HCT116 (cell line): Measurements from ENCODE around the gene SPATA33. TPM values are rescaled to one million over a fixed set of nuclear protein-coding genes. Genes with fewer than 3 reads are reported as not detected.

Source experiments
- ATAC-seq: fragments of 200-7000 bp; cut with Tn5 transposase; 2 replicates; pipeline ENCODE4 v1.9.1; 2020; ENCODE audit warnings: mild to moderate bottlenecking, moderate library complexity
- BruUV-seq: library from RNA; stranded (reverse); fragments of 400-500 nt; replicated peaks from 2 replicates; lab custom pipeline; 2021; lab: Mats Ljungman, UMichigan
- CTCF ChIA-PET: fragments of 300-600 bp; sonication (Branson Sonifier 250); formaldehyde crosslinking; loops from one replicate; lab custom pipeline; 2021; ENCODE audit warnings: antibody characterized with exemption; lab: Charles Lee
- POLR2A ChIA-PET: fragments of 300-600, 350-600 bp; sonication (Branson Sonifier 250); formaldehyde crosslinking; loops from one replicate; lab custom pipeline; 2021; ENCODE audit warnings: antibody characterized with exemption; lab: Charles Lee
- RAD21 ChIA-PET, 2 experiments: fragments of 300-600 bp; sonication (Branson Sonifier 250); formaldehyde crosslinking; loops; one replicate each; lab custom pipeline; 2023; ENCODE audit warnings: low total read pairs in 2 of 2; ENCODE audit not compliant: uncharacterized antibody in 2 of 2, unreplicated experiment in 2 of 2, low non-redundant PET in 1 of 2; lab: Charles Lee
- DNase-seq: peaks from one replicate; pipeline ENCODE4 v3.0.0-alpha.2; 2010; ENCODE audit warnings: low read depth, low spot score
- H2AFZ ChIP-seq: fragments of 200-600 bp; shearing (Covaris generic), sonication (generic); 2 replicates; pipeline ENCODE4 v1.6.1; 2017; ENCODE audit warnings: low read depth, mixed run types, mixed read lengths, antibody characterized with exemption, low read length; ENCODE audit not compliant: poor library complexity, severe bottlenecking
- H3K27ac ChIP-seq: 2 replicates; pipeline ENCODE4 v1.5.1; 2012; ENCODE audit warnings: low read depth, low read length
- H3K27me3 ChIP-seq: fragments of 200-600 bp; sonication (generic); 2 replicates; pipeline ENCODE4 v1.6.1; 2016; ENCODE audit warnings: mixed run types, low read length, mixed read lengths; ENCODE audit not compliant: insufficient read depth
- H3K36me3 ChIP-seq, 2 experiments: fragments of 200-500 bp in 1 of 2; fragments of 200-600 bp in 1 of 2; sonication (Bioruptor generic) in 1 of 2; sonication (generic) in 1 of 2; 2 replicates each; pipeline versions ENCODE4 v1.5.1 to v1.6.1; 2014 to 2016; ENCODE audit warnings: low read length in 2 of 2, inconsistent platforms in 1 of 2, mixed read lengths in 1 of 2, mixed run types in 1 of 2; ENCODE audit not compliant: insufficient read depth in 2 of 2, control insufficient read depth in 1 of 2
- H3K4me1 ChIP-seq, 2 experiments: fragments of 200-600 bp in 1 of 2; sonication (generic) in 1 of 2; 2 replicates each; pipeline versions ENCODE4 v1.5.1 to v1.6.1; 2012 to 2017; ENCODE audit warnings: low read length in 2 of 2, inconsistent platforms in 1 of 2, mild to moderate bottlenecking in 1 of 2, mixed read lengths in 1 of 2, mixed run types in 1 of 2, moderate library complexity in 1 of 2; ENCODE audit not compliant: insufficient read depth in 2 of 2, control insufficient read depth in 1 of 2
- H3K4me2 ChIP-seq: fragments of 200-600 bp; sonication (generic); 2 replicates; pipeline ENCODE4 v1.6.1; 2017; ENCODE audit warnings: mixed run types, low read length, mixed read lengths
- H3K4me3 ChIP-seq, 2 experiments: fragments of 200-600 bp in 1 of 2; sonication (generic) in 1 of 2; replicated peaks in 1 of 2; 2 replicates each; pipeline ENCODE4 v1.5.1; 2011 to 2016; ENCODE audit warnings: low read length in 2 of 2, control low read depth in 1 of 2, low read depth in 1 of 2, mild to moderate bottlenecking in 1 of 2, mixed read lengths in 1 of 2, mixed run types in 1 of 2
- H3K79me2 ChIP-seq: fragments of 200-600 bp; sonication (generic); 2 replicates; pipeline ENCODE4 v1.6.1; 2017; ENCODE audit warnings: mild to moderate bottlenecking, mixed run types, low read length, moderate library complexity, mixed read lengths; ENCODE audit not compliant: insufficient read depth
- H3K9ac ChIP-seq: fragments of 200-600 bp; sonication (generic); 2 replicates; pipeline ENCODE4 v1.6.1; 2016; ENCODE audit warnings: low read length, mixed read lengths
- H3K9me2 ChIP-seq: fragments of 200-600 bp; sonication (generic), shearing (Covaris generic); 2 replicates; pipeline ENCODE4 v1.6.1; 2017; ENCODE audit warnings: mixed run types, mild to moderate bottlenecking, moderate library complexity; ENCODE audit not compliant: insufficient read depth
- H3K9me3 ChIP-seq, 2 experiments: fragments of 200-500 bp in 1 of 2; fragments of 200-600 bp in 1 of 2; sonication (Bioruptor generic) in 1 of 2; sonication (generic) in 1 of 2; 2 replicates each; pipeline ENCODE4 v1.6.1; 2014 to 2017; ENCODE audit warnings: low read length in 2 of 2, mixed read lengths in 2 of 2, inconsistent platforms in 1 of 2, low read depth in 1 of 2, mild to moderate bottlenecking in 1 of 2, mixed run types in 1 of 2, moderate library complexity in 1 of 2; ENCODE audit not compliant: control insufficient read depth in 1 of 2, insufficient read depth in 1 of 2
- H4K20me1 ChIP-seq: fragments of 200-600 bp; sonication (generic), shearing (Covaris generic); 2 replicates; pipeline ENCODE4 v1.6.1; 2017; ENCODE audit warnings: mixed run types, mild to moderate bottlenecking, moderate library complexity; ENCODE audit not compliant: insufficient read depth
- CBX3 ChIP-seq: IDR thresholded peaks from 2 replicates; pipeline ENCODE4 v1.6.1; 2012; ENCODE audit warnings: low read depth
- CEBPB ChIP-seq: IDR thresholded peaks from 2 replicates; pipeline ENCODE4 v1.6.1; 2012; ENCODE audit warnings: low read depth
- EGR1 ChIP-seq: IDR thresholded peaks from 2 replicates; pipeline ENCODE4 v1.6.1; 2012; ENCODE audit warnings: low read depth
- ELF1 ChIP-seq: IDR thresholded peaks from 2 replicates; pipeline ENCODE4 v1.6.1; 2012; ENCODE audit warnings: low read depth, borderline replicate concordance
- FOSL1 ChIP-seq: IDR thresholded peaks from 2 replicates; pipeline ENCODE4 v1.6.1; 2012; ENCODE audit warnings: low read depth
- POLR2A ChIP-seq: IDR thresholded peaks from 2 replicates; pipeline ENCODE4 v1.7.0; 2011; ENCODE audit warnings: borderline replicate concordance; ENCODE audit not compliant: insufficient read depth, insufficient read length; ENCODE audit errors: extremely low read depth
- POLR2AphosphoS5 ChIP-seq: IDR thresholded peaks from 2 replicates; pipeline ENCODE4 v1.6.1; 2011; ENCODE audit warnings: mild to moderate bottlenecking, low read depth, low read length, moderate library complexity
- YY1 ChIP-seq: IDR thresholded peaks from 2 replicates; pipeline ENCODE4 v1.6.1; 2011; ENCODE audit warnings: low read length, low read depth, moderate library complexity, mild to moderate bottlenecking; ENCODE audit not compliant: insufficient replicate concordance; ENCODE audit errors: extremely low read depth
- ZFX ChIP-seq: fragments of 450-650 bp; IDR thresholded peaks from 2 replicates; pipeline ENCODE4 v1.6.1; 2017
- intact Hi-C: fragments of 100-400 bp; cut with micrococcal nuclease; formaldehyde crosslinking; loops from 2 replicates; pipeline ENCODE4 v1.10.0; 2022
- total RNA-seq: library from RNA; stranded (reverse); gene quantifications from one replicate; pipeline ENCODE4 v1.2.1, GENCODE V29; 2021; ENCODE audit not compliant: unreplicated experiment
- TF ChIP-seq, protein P1 (sequence below): IDR thresholded peaks from 2 replicates; pipeline ENCODE4 v1.6.1; 2012; ENCODE audit warnings: low read depth
- TF ChIP-seq, protein P2 (sequence below): IDR thresholded peaks from 2 replicates; pipeline ENCODE4 v1.6.1; 2012
- TF ChIP-seq, protein P3 (sequence below): IDR thresholded peaks from 2 replicates; pipeline ENCODE4 v1.6.1; 2011; ENCODE audit warnings: mild to moderate bottlenecking, low read length, moderate library complexity; ENCODE audit not compliant: insufficient replicate concordance; ENCODE audit errors: extremely low read depth

Gene SPATA33
- total RNA-seq, 1 experiment from 2014 or later: 24.9 TPM

DNA sequence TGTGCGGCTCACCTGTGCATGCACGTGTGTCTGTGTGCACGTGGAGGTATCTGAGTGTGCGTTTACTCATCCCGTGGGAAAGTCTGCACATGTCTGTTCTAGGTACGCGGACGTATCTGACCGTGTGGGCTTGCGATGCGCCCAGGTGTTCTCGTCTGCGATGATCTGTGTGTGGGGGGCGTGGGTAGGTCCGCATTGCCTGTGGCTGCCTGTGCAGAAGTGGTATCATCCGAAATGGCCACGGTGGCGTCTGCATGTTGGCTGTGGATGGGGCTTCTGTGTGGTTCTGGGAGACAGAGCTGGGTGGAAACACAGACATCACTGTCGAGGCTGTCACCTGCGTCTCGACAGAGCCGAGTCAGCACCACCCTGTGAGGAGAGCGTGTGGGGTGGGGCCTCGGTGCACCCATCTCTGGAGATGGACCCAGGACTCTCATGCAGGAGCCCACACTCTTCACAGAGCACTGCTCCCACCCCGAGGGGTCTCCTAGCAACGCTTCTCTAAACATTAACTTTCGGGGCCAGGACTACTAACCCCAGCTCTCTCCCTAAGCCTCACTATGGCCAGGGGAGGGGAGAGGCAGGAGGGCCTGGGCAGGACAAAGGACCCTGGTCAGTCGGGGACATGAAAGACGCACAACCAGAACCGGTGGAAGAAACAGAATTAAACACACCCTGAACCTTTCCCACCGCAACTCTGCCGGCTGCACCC is 35.8 kb upstream of the SPATA33 start:
- Histone ChIP-seq H3K9ac (no peak overlapping the region), H3K4me3 (no peak overlapping the region), H3K36me3 (no peaks in the 10 kb centered on the region), H3K79me2 (no peaks in the 10 kb centered on the region), H2AFZ (no peak overlapping the region), H3K4me1 (peaks cover 4 to 5% of the 10 kb centered on the region in 2 experiments; a peak in 3 of 4 replicates), H3K4me2 (no peak overlapping the region), H3K9me2 (no peaks in the 10 kb centered on the region), H3K27ac (no peak overlapping the region), H3K27me3 (no peaks in the 10 kb centered on the region), H3K9me3 (no peaks in the 10 kb centered on the region), H4K20me1 (no peaks in the 10 kb centered on the region)
- RAD21 ChIA-PET: no interaction called here
- CTCF ChIA-PET: no interaction called here
- no TSS peak for BruUV-seq
- DNase-seq (no peak), ATAC-seq (no peak)
- POLR2A ChIA-PET: no interaction called here
- intact Hi-C loops: no loop called here
- TF ChIP-seq, protein P1, sequence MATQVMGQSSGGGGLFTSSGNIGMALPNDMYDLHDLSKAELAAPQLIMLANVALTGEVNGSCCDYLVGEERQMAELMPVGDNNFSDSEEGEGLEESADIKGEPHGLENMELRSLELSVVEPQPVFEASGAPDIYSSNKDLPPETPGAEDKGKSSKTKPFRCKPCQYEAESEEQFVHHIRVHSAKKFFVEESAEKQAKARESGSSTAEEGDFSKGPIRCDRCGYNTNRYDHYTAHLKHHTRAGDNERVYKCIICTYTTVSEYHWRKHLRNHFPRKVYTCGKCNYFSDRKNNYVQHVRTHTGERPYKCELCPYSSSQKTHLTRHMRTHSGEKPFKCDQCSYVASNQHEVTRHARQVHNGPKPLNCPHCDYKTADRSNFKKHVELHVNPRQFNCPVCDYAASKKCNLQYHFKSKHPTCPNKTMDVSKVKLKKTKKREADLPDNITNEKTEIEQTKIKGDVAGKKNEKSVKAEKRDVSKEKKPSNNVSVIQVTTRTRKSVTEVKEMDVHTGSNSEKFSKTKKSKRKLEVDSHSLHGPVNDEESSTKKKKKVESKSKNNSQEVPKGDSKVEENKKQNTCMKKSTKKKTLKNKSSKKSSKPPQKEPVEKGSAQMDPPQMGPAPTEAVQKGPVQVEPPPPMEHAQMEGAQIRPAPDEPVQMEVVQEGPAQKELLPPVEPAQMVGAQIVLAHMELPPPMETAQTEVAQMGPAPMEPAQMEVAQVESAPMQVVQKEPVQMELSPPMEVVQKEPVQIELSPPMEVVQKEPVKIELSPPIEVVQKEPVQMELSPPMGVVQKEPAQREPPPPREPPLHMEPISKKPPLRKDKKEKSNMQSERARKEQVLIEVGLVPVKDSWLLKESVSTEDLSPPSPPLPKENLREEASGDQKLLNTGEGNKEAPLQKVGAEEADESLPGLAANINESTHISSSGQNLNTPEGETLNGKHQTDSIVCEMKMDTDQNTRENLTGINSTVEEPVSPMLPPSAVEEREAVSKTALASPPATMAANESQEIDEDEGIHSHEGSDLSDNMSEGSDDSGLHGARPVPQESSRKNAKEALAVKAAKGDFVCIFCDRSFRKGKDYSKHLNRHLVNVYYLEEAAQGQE: no peak
- TF ChIP-seq ELF1: no peak
- no peak for TF ChIP-seq CBX3
- no peak for TF ChIP-seq YY1
- TF ChIP-seq, protein P2, sequence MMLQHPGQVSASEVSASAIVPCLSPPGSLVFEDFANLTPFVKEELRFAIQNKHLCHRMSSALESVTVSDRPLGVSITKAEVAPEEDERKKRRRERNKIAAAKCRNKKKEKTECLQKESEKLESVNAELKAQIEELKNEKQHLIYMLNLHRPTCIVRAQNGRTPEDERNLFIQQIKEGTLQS: no peak
- no peak for TF ChIP-seq ZFX
- TF ChIP-seq CEBPB: no peak
- no peak for TF ChIP-seq POLR2A
- TF ChIP-seq EGR1: no peak
- no peak for TF ChIP-seq POLR2AphosphoS5
- TF ChIP-seq, protein P3, sequence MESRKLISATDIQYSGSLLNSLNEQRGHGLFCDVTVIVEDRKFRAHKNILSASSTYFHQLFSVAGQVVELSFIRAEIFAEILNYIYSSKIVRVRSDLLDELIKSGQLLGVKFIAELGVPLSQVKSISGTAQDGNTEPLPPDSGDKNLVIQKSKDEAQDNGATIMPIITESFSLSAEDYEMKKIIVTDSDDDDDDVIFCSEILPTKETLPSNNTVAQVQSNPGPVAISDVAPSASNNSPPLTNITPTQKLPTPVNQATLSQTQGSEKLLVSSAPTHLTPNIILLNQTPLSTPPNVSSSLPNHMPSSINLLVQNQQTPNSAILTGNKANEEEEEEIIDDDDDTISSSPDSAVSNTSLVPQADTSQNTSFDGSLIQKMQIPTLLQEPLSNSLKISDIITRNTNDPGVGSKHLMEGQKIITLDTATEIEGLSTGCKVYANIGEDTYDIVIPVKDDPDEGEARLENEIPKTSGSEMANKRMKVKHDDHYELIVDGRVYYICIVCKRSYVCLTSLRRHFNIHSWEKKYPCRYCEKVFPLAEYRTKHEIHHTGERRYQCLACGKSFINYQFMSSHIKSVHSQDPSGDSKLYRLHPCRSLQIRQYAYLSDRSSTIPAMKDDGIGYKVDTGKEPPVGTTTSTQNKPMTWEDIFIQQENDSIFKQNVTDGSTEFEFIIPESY: no peak
- no peak for TF ChIP-seq FOSL1
